GM12872 (cell line): Measurements from ENCODE around the gene GLP1R.

Source experiments
- CTCF ChIP-seq: IDR thresholded peaks from 3 replicates; pipeline ENCODE4 v1.5.1; 2011; ENCODE audit warnings: low read depth, mild to moderate bottlenecking, low read length, moderate library complexity; ENCODE audit not compliant: insufficient read depth

The GLP1R gene

GRCh38 chr6:39026175-39026574 is 22.4 kb upstream of the GLP1R start:
- TF ChIP-seq CTCF: no peak

GRCh38 chr6:39029156-39030011 is 19.2 kb upstream of the GLP1R start:
- peak; percentile 94 for TF ChIP-seq CTCF

- no peak for TF ChIP-seq CTCF
Measured at GRCh38 chr6:39035681-39036080, 12.9 kb upstream of the GLP1R start.

- TF ChIP-seq CTCF: no peak
Measured at GRCh38 chr6:39037082-39037508, 11.5 kb upstream of the GLP1R start.

- no peak for TF ChIP-seq CTCF
Measured at GRCh38 chr6:39037707-39038106, 10.9 kb upstream of the GLP1R start.

GRCh38 chr6:39040080-39040673 is 8.4 kb upstream of the GLP1R start:
- TF ChIP-seq CTCF: no peak

GRCh38 chr6:39041072-39041471 is 7.5 kb upstream of the GLP1R start:
- no peak for TF ChIP-seq CTCF
